Effector memory CD4-positive, alpha-beta T cell (primary cell): ENCODE measurements around the gene ABCA4.

Experiments
- DNase-seq, 3 donors: peaks; one replicate each; pipeline ENCODE4 v3.0.0-alpha.2; 2020
- H3K27ac ChIP-seq: 2 replicates; pipeline ENCODE4 v1.7.0; 2013; ENCODE audit warnings: mild to moderate bottlenecking, low read length, moderate library complexity; ENCODE audit not compliant: insufficient read depth, poor library complexity, severe bottlenecking
- H3K27me3 ChIP-seq: replicated peaks from 2 replicates; pipeline ENCODE4 v1.7.0; 2013; ENCODE audit warnings: mild to moderate bottlenecking, low read length; ENCODE audit not compliant: insufficient read depth, control insufficient read depth, poor library complexity, severe bottlenecking
- H3K36me3 ChIP-seq: 2 replicates; pipeline ENCODE4 v1.7.0; 2013; ENCODE audit warnings: mild to moderate bottlenecking, low read length, moderate library complexity; ENCODE audit not compliant: control insufficient read depth, insufficient read depth
- H3K4me1 ChIP-seq: 2 replicates; pipeline ENCODE4 v1.7.0; 2013; ENCODE audit warnings: low read length, mild to moderate bottlenecking; ENCODE audit not compliant: control insufficient read depth, insufficient read depth, poor library complexity, severe bottlenecking
- H3K4me3 ChIP-seq: 2 replicates; pipeline ENCODE4 v1.7.0; 2013; ENCODE audit warnings: low read length, low read depth, mild to moderate bottlenecking; ENCODE audit not compliant: insufficient read depth, poor library complexity, severe bottlenecking
- H3K9me3 ChIP-seq: 2 replicates; pipeline ENCODE4 v1.7.0; 2013; ENCODE audit warnings: mild to moderate bottlenecking, low read length, moderate library complexity; ENCODE audit not compliant: control insufficient read depth

The ABCA4 gene

GRCh38 chr1:94106716-94107115, 14.2 kb downstream of the ABCA4 start:
- Histone ChIP-seq H3K4me3 (no peak overlapping the region), H3K9me3 (no peaks in the 10 kb centered on the region), H3K27ac (no peak overlapping the region), H3K36me3 (no peaks in the 10 kb centered on the region), H3K4me1 (no peaks in the 10 kb centered on the region), H3K27me3 (no peaks in the 10 kb centered on the region)
- no peak for DNase-seq

- Histone ChIP-seq H3K27me3 (no peaks in the 10 kb centered on the region), H3K4me3 (no peak overlapping the region), H3K4me1 (no peaks in the 10 kb centered on the region), H3K9me3 (no peaks in the 10 kb centered on the region), H3K36me3 (no peaks in the 10 kb centered on the region), H3K27ac (no peak overlapping the region)
- DNase-seq, result no peak
Measured at GRCh38 chr1:94105957-94106529, 14.9 kb downstream of the ABCA4 start.

DNA sequence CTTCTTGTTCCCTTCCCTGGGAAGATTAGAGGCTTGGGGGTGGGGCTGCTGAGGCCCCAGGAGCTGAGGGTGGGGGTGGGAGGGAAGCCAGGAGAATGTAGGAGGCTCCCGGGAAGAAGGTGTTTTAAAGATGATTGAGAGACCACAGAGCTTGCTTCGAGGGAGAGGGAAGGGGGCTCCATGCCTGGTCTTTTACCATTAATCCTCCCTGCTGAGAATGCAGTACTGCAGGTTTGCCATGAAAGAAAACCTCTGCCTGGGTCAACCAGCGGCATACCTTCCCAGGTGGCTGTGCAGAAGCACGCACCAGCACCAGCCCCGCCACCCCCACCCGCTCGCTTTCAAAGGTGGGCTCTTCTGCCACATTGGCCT, 15.4 kb downstream of the ABCA4 start:
- Histone ChIP-seq H3K36me3 (no peaks in the 10 kb centered on the region), H3K27me3 (no peaks in the 10 kb centered on the region), H3K4me3 (no peak overlapping the region), H3K9me3 (no peaks in the 10 kb centered on the region), H3K4me1 (no peaks in the 10 kb centered on the region), H3K27ac (no peak overlapping the region)
- no peak for DNase-seq

DNA sequence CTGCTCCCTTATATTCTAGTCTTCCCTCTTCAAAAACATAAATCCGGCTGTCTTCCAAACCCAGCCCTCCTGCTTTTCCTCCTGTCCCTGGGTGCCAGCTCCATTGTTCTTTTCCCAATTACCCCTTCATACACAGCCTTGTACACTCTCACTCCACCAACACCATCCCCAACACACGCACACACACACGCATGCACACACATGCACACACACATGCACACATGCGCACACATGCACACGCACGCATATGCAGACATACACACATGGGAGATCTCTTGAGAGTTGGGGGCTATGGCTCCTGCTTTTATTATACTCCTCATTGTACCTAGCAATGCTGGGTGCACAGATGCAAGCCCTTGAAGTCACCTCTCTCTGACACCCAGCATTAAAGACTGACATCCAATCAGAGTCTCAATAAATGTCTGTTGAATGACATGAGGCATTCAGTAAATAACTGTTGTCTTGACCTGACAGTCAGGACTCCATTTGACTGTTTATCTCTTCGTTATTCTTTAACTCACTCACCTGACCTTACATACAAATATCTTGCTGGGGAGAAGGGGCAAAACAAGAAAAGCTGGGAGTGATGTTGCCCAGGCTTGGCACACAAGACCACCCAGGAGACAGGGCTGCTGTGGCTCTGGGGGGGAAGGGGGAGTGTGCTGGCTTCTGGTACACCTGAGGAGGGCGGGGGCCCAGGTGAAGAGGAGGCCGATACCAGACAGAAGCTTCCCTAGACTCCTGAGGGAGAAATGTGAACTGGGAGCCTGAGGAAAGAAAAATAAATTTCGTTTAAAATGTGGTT, 16.0 kb downstream of the ABCA4 start:
- H3K4me1 ChIP-seq, result no peaks in the 10 kb centered on the region
- H3K27ac ChIP-seq, result no peak overlapping the region
- no peak overlapping the region for H3K4me3 ChIP-seq
- H3K9me3 ChIP-seq, result no peaks in the 10 kb centered on the region
- no peak for DNase-seq
- no peaks in the 10 kb centered on the region for H3K27me3 ChIP-seq
- H3K36me3 ChIP-seq, result no peaks in the 10 kb centered on the region

GRCh38 chr1:94104127-94104684, 16.7 kb downstream of the ABCA4 start:
- no peak overlapping the region for H3K4me3 ChIP-seq
- H3K9me3 ChIP-seq, result no peaks in the 10 kb centered on the region
- no peaks in the 10 kb centered on the region for H3K4me1 ChIP-seq
- no peaks in the 10 kb centered on the region for H3K36me3 ChIP-seq
- DNase-seq, result no peak
- H3K27me3 ChIP-seq, result no peaks in the 10 kb centered on the region
- H3K27ac ChIP-seq, result no peak overlapping the region

GRCh38 chr1:94103608-94104007, 17.3 kb downstream of the ABCA4 start:
- H3K9me3 ChIP-seq, result no peaks in the 10 kb centered on the region
- H3K27ac ChIP-seq, result no peak overlapping the region
- no peaks in the 10 kb centered on the region for H3K36me3 ChIP-seq
- DNase-seq, result no peak
- H3K4me3 ChIP-seq, result no peak overlapping the region
- no peaks in the 10 kb centered on the region for H3K27me3 ChIP-seq
- no peaks in the 10 kb centered on the region for H3K4me1 ChIP-seq

DNA sequence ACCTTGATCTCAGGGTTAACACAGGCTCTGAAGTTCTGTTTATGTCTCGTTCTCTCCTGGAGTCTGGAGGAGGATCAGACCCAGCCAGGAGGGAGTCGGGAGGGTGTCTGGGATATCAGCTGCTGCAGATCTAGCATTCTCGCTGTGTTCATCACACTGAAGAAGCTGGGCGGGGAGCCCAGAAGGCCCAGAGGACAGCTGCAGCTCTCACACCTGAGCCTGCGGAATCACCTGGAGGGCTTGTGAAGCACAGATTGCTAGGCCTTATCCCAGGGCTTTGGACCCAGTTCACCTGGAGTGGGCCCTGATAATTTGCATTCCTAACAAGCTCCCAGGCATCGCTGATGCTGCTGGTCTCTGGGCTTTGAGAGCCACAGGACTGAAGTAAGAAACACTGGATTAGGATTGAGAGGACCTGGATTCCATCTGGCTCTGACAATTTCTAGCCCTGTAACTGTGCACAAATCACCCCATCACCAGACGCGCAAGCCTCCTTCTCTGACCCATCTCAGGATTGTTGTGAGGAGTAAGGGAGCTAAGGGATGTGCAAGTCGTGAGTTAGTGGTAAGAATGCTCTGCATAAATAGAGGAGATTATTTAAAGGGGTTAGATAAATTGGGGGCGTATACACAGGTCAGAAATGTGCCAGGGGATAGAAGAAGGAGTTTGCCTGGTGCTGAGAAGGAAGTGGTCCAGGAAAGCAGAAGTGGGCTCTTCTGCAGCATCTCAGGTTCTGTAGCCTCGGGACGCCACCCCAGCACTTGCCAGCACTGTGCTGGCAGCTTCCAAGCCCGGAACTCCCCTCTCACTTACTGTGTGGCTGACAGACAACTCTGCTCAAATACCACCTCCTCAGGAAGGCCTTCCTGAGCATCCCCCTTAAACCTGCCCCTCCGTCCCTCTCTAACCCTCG, 19.1 kb downstream of the ABCA4 start:
- H3K27ac ChIP-seq, result no peak overlapping the region
- H3K27me3 ChIP-seq, result no peaks in the 10 kb centered on the region
- H3K4me1 ChIP-seq, result no peaks in the 10 kb centered on the region
- no peak overlapping the region for H3K4me3 ChIP-seq
- DNase-seq, result no peak
- no peaks in the 10 kb centered on the region for H3K9me3 ChIP-seq
- no peaks in the 10 kb centered on the region for H3K36me3 ChIP-seq

- Histone ChIP-seq H3K27ac (no peak overlapping the region), H3K4me3 (no peak overlapping the region), H3K36me3 (no peaks in the 10 kb centered on the region), H3K4me1 (no peaks in the 10 kb centered on the region), H3K9me3 (no peaks in the 10 kb centered on the region), H3K27me3 (no peaks in the 10 kb centered on the region)
- DNase-seq, result no peak
Measured at GRCh38 chr1:94100785-94101612, 19.9 kb downstream of the ABCA4 start.

- Histone ChIP-seq H3K36me3 (no peaks in the 10 kb centered on the region), H3K27me3 (no peaks in the 10 kb centered on the region), H3K9me3 (no peaks in the 10 kb centered on the region), H3K27ac (no peak overlapping the region), H3K4me3 (no peak overlapping the region), H3K4me1 (no peaks in the 10 kb centered on the region)
- DNase-seq, result no peak
Measured at GRCh38 chr1:94100129-94100784, 20.7 kb downstream of the ABCA4 start.
